GM12878 (cell line): Measurements from ENCODE around the gene METTL16. TPM values are rescaled to one million over a fixed set of nuclear protein-coding genes. Genes with fewer than 3 reads are reported as not detected.
A peak's percentile ranks its signal among the peaks of the same experiment; 100 is the strongest.

Experiments used
- ATAC-seq: fragments of 200-7000 bp; cut with Tn5 transposase; 3 replicates; pipeline ENCODE4 v1.9.1; 2020; ENCODE audit warnings: mild to moderate bottlenecking, moderate library complexity
- BruUV-seq: library from RNA; stranded (reverse); fragments of 400-500 nt; replicated peaks from 2 replicates; lab custom pipeline; 2021; lab: Mats Ljungman, UMichigan
- CTCF ChIA-PET: fragments of 300-600 bp; sonication (Branson Sonifier 250); formaldehyde crosslinking; extraction: SDS; loops from one replicate; lab custom pipeline; 2021; ENCODE audit warnings: inconsistent platforms; lab: Yijun Ruan, JAX
- POLR2A ChIA-PET: fragments of 350-600 bp; formaldehyde crosslinking; extraction: SDS; loops from one replicate; lab custom pipeline; 2021; ENCODE audit warnings: inconsistent platforms; lab: Charles Lee
- RAD21 ChIA-PET: fragments of 300-600 bp; sonication (Branson Sonifier 250); formaldehyde crosslinking; loops from one replicate; lab custom pipeline; 2023; ENCODE audit warnings: antibody characterized with exemption; ENCODE audit not compliant: unreplicated experiment; lab: Charles Lee
- SMC1A ChIA-PET: fragments of 300-600 bp; sonication (Branson Sonifier 250); formaldehyde crosslinking; loops from one replicate; lab custom pipeline; 2023; ENCODE audit not compliant: unreplicated experiment, uncharacterized antibody; lab: Charles Lee
- DNase-seq: peaks from one replicate; pipeline ENCODE4 v3.0.0-alpha.2; 2011; ENCODE audit warnings: low read depth, low spot score
- FAIRE-seq: peaks from 3 replicates; lab custom pipeline; 2011; peaks lifted over from hg19 to GRCh38; lab: Jason Lieb, UNC
- H2AFZ ChIP-seq: 2 replicates; pipeline ENCODE4 v1.6.0; 2011; ENCODE audit warnings: low read depth, low read length, control low read depth; ENCODE audit not compliant: control insufficient read depth
- H3K27ac ChIP-seq: 2 replicates; pipeline ENCODE4 v1.5.1; 2011; ENCODE audit warnings: control low read depth; ENCODE audit not compliant: control insufficient read depth, insufficient read depth
- H3K27me3 ChIP-seq, 2 experiments: replicated peaks in 1 of 2; 2 replicates each; pipeline versions ENCODE4 v1.6.0 to v1.6.1; 2011; ENCODE audit warnings: low read length in 1 of 2; ENCODE audit not compliant: control insufficient read depth in 2 of 2, insufficient read depth in 2 of 2
- H3K36me3 ChIP-seq, 2 experiments: 2 replicates each; pipeline ENCODE4 v1.5.1; 2011; ENCODE audit warnings: low read length in 1 of 2; ENCODE audit not compliant: control insufficient read depth in 2 of 2, insufficient read depth in 2 of 2
- H3K4me1 ChIP-seq: 2 replicates; pipeline ENCODE4 v1.6.1; 2011; ENCODE audit warnings: mild to moderate bottlenecking, low read length, moderate library complexity, mixed read lengths; ENCODE audit not compliant: control insufficient read depth, insufficient read depth
- H3K4me2 ChIP-seq: 2 replicates; pipeline ENCODE4 v1.6.0; 2011; ENCODE audit warnings: control low read depth; ENCODE audit not compliant: control insufficient read depth, insufficient read depth
- H3K4me3 ChIP-seq: fragments of 200-600 bp; sonication (generic); 2 replicates; pipeline ENCODE4 v1.5.1; 2016
- H3K79me2 ChIP-seq: 2 replicates; pipeline ENCODE4 v1.6.0; 2011; ENCODE audit warnings: low read length; ENCODE audit not compliant: control insufficient read depth, insufficient read depth
- H3K9ac ChIP-seq: 2 replicates; pipeline ENCODE4 v1.8.0; 2011; ENCODE audit warnings: low read length, control low read depth, mixed read lengths; ENCODE audit not compliant: control insufficient read depth, insufficient read depth
- H3K9me3 ChIP-seq: replicated peaks from 3 replicates; pipeline ENCODE4 v1.5.1; 2011; ENCODE audit warnings: mild to moderate bottlenecking, low read length; ENCODE audit not compliant: control insufficient read depth, insufficient read depth
- H4K20me1 ChIP-seq: 2 replicates; pipeline ENCODE4 v1.6.0; 2011; ENCODE audit not compliant: control insufficient read depth, insufficient read depth
- ATF2 ChIP-seq: IDR thresholded peaks from 2 replicates; pipeline ENCODE4 v1.6.1; 2012; ENCODE audit warnings: low read length, inconsistent platforms
- PAX5 ChIP-seq: IDR thresholded peaks from 2 replicates; pipeline ENCODE4 v1.6.1; 2011; ENCODE audit warnings: low read depth, low read length, borderline replicate concordance
- RAD21 ChIP-seq: IDR thresholded peaks from 2 replicates; pipeline ENCODE4 v1.6.1; 2011; ENCODE audit warnings: mild to moderate bottlenecking, low read depth, low read length, moderate library complexity; ENCODE audit not compliant: insufficient read depth
- SUZ12 ChIP-seq: fragments of 200-600 bp; sonication (generic); IDR thresholded peaks from one replicate; pipeline ENCODE4 v1.6.1; 2018; ENCODE audit warnings: antibody characterized with exemption, mild to moderate bottlenecking; ENCODE audit not compliant: unreplicated experiment
- WGBS: methylation state at CpG from one replicate; pipeline ENCODE4 v1.1.6; 2016; ENCODE audit warnings: low lambda C conversion rate; ENCODE audit not compliant: insufficient replicate concordance, insufficient coverage; ENCODE audit errors: missing lambda C conversion rate; 5-methylcytosine and 5-hydroxymethylcytosine counted together
- in situ Hi-C: fragments of 300-500 bp; cut with MboI; formaldehyde crosslinking; loops from 9 replicates; pipeline ENCODE4 v1.14.3; 2018; ENCODE audit warnings: mixed read lengths
- intact Hi-C: fragments of 100-400 bp; cut with micrococcal nuclease; formaldehyde crosslinking; loops from one replicate; pipeline ENCODE4 v1.14.2; 2022; ENCODE audit not compliant: unreplicated experiment
- polyA plus RNA-seq, 11 experiments: library from polyadenylated mRNA; depleted of rRNA in 4 of 11; unstranded in 6 of 11; stranded (reverse) in 5 of 11; fragments of >200 nt; fragmentation: Nextera tagmentation in 4 of 11; fragmentation: Illumina TruSeq in 1 of 11; extraction: Ambion mirVana in 4 of 11; extraction: Trizol in 1 of 11; gene quantifications; 1 replicate in 1 of 11; 2 replicates in 10 of 11; pipeline versions ENCODE4 v1.2.1 to v1.2.3, GENCODE V29; 2011 to 2016; ENCODE audit warnings: inconsistent platforms in 2 of 11, missing spikeins in 2 of 11, low read depth in 1 of 11
- total RNA-seq, 4 experiments: library from RNA; depleted of rRNA in 3 of 4; stranded (reverse); fragments of >200 nt in 3 of 4; fragmentation: Illumina TruSeq in 1 of 4; extraction: Trizol in 1 of 4; gene quantifications; 2 replicates each; pipeline versions ENCODE4 v1.2.1 to v1.2.3, GENCODE V29; 2013 to 2021

Gene METTL16
- total and polyA plus RNA-seq, 10 of the 15 experiments (the other 5 are each of a cell fraction or from before 2014, with no cell fraction given) = 15.6 to 34.3 (median 23.7) TPM

GRCh38 chr17:2421315-2422147 is 90.2 kb downstream of the METTL16 start:
- in situ Hi-C loops = loop anchor here (25.0 kb wide), 1 partner anchor 591 kb away; no protein-coding TSS in a partner anchor
- no peaks in the 10 kb centered on the region for H4K20me1 ChIP-seq
- POLR2A ChIA-PET = no interaction called here
- RAD21 ChIA-PET = interaction anchor here (0.9 kb wide), 1 partner anchor 39 kb away, joined by 5 read pairs; no protein-coding TSS in a partner anchor
- DNase-seq = no peak
- no peak for TF ChIP-seq SUZ12
- peak; percentile 27 for TF ChIP-seq RAD21
- no peak for TF ChIP-seq PAX5
- TF ChIP-seq ATF2 = no peak
- H3K36me3 ChIP-seq = peaks cover 10 to 16% of the 10 kb centered on the region in 2 experiments; a peak in 2 of 4 replicates
- H3K9me3 ChIP-seq = no peaks in the 10 kb centered on the region
- no peak overlapping the region for H3K4me2 ChIP-seq
- no TSS peak for BruUV-seq
- CTCF ChIA-PET = interaction anchor here (1.1 to 2.6 kb wide), 2 partner anchors 17 to 39 kb away, joined by 3 to 13 read pairs; no protein-coding TSS in a partner anchor
- H3K27me3 ChIP-seq = no peaks in the 10 kb centered on the region
- no peaks in the 10 kb centered on the region for H3K79me2 ChIP-seq
- H3K9ac ChIP-seq = no peak overlapping the region
- WGBS = 97% methylated on average over 24 of the region's 27 CpGs
- no peak for ATAC-seq
- H2AFZ ChIP-seq = no peak overlapping the region
- no peak overlapping the region for H3K4me3 ChIP-seq
- SMC1A ChIA-PET = interaction anchor here (12.3 kb wide), 1 partner anchor 40 kb away, joined by 364 read pairs; no protein-coding TSS in a partner anchor
- H3K4me1 ChIP-seq = no peaks in the 10 kb centered on the region
- no peak for FAIRE-seq
- intact Hi-C loops = no loop called here
- no peak overlapping the region for H3K27ac ChIP-seq
